HepG2 (cell line): ENCODE data around the gene GDF15. TPM values are rescaled to one million over a fixed set of nuclear protein-coding genes. Genes with fewer than 3 reads are reported as not detected.
A peak's percentile ranks its signal among the peaks of the same experiment; 100 is the strongest.

Experiments
- CAMTA2 ChIP-seq: sonication (generic); formaldehyde crosslinking; IDR thresholded peaks from 2 replicates; pipeline ENCODE4 v1.4.0; 2020; ENCODE audit warnings: mild to moderate bottlenecking, missing genetic modification reagents, borderline replicate concordance
- CREB1 ChIP-seq, 2 experiments: fragments of 450-650 bp in 1 of 2; IDR thresholded peaks; 2 replicates each; pipeline ENCODE4 v1.6.1; 2016 to 2017; ENCODE audit warnings: control low read depth in 1 of 2, mild to moderate bottlenecking in 1 of 2, missing compliant biosample characterization in 1 of 2, missing genetic modification characterization in 1 of 2
- FLYWCH1 ChIP-seq: sonication (generic); formaldehyde crosslinking; IDR thresholded peaks from 2 replicates; pipeline ENCODE4 v1.8.1; 2023; ENCODE audit warnings: mild to moderate bottlenecking, missing genetic modification reagents
- HMG20B ChIP-seq: conservative IDR thresholded peaks from 2 replicates; pipeline ENCODE4 v1.6.1; 2016; ENCODE audit warnings: missing genetic modification reagents, missing compliant biosample characterization
- HMGA1 ChIP-seq: sonication (generic); formaldehyde crosslinking; conservative IDR thresholded peaks from 2 replicates; pipeline ENCODE4 v1.4.0; 2020; ENCODE audit warnings: missing genetic modification reagents
- KAT8 ChIP-seq: IDR thresholded peaks from 2 replicates; pipeline ENCODE4 v1.6.1; 2016; ENCODE audit warnings: missing genetic modification reagents, missing compliant biosample characterization
- KDM4B ChIP-seq: sonication (generic); formaldehyde crosslinking; IDR thresholded peaks from 2 replicates; pipeline ENCODE4 v1.4.0; 2020; ENCODE audit warnings: missing genetic modification reagents
- NR0B2 ChIP-seq: sonication (generic); formaldehyde crosslinking; IDR thresholded peaks from 2 replicates; pipeline ENCODE4 v1.4.0; 2020; ENCODE audit warnings: mild to moderate bottlenecking, missing genetic modification reagents
- REXO4 ChIP-seq: sonication (generic); formaldehyde crosslinking; IDR thresholded peaks from 2 replicates; pipeline ENCODE4 v1.8.0; 2022; ENCODE audit warnings: missing genetic modification reagents, mild to moderate bottlenecking, borderline replicate concordance
- RFX3 ChIP-seq: IDR thresholded peaks from 2 replicates; pipeline ENCODE4 v1.6.1; 2016; ENCODE audit warnings: missing biosample characterization, missing genetic modification reagents
- SMAD9 ChIP-seq: sonication (generic); formaldehyde crosslinking; IDR thresholded peaks from 2 replicates; pipeline ENCODE4 v1.5.1; 2020; ENCODE audit warnings: mild to moderate bottlenecking, missing genetic modification reagents
- SSRP1 ChIP-seq: IDR thresholded peaks from 2 replicates; pipeline ENCODE4 v1.6.1; 2016; ENCODE audit warnings: control low read depth
- WIZ ChIP-seq: sonication (generic); formaldehyde crosslinking; IDR thresholded peaks from 2 replicates; pipeline ENCODE4 v1.5.1; 2020; ENCODE audit warnings: mild to moderate bottlenecking, missing genetic modification reagents
- ZNF10 ChIP-seq: sonication (generic); formaldehyde crosslinking; IDR thresholded peaks from 2 replicates; pipeline ENCODE4 v1.4.0; 2020; ENCODE audit warnings: mild to moderate bottlenecking, low read depth, missing genetic modification reagents, borderline replicate concordance
- ZNF180 ChIP-seq: sonication (generic); formaldehyde crosslinking; IDR thresholded peaks from 2 replicates; pipeline ENCODE4 v1.4.0; 2020; ENCODE audit warnings: low read depth, missing genetic modification reagents, borderline replicate concordance
- ZNF44 ChIP-seq: sonication (generic); formaldehyde crosslinking; IDR thresholded peaks from 2 replicates; pipeline ENCODE4 v1.5.1; 2020; ENCODE audit warnings: mild to moderate bottlenecking, missing genetic modification reagents
- ZNF703 ChIP-seq: sonication (generic); formaldehyde crosslinking; IDR thresholded peaks from 2 replicates; pipeline ENCODE4 v1.5.1; 2020; ENCODE audit warnings: missing genetic modification reagents, mild to moderate bottlenecking, moderate library complexity, borderline replicate concordance
- ZNF746 ChIP-seq: sonication (generic); formaldehyde crosslinking; IDR thresholded peaks from 2 replicates; pipeline ENCODE4 v1.8.0; 2022; ENCODE audit warnings: mild to moderate bottlenecking, missing genetic modification reagents
- ZSCAN20 ChIP-seq: sonication (generic); formaldehyde crosslinking; IDR thresholded peaks from 2 replicates; pipeline ENCODE4 v1.4.0; 2020; ENCODE audit warnings: missing genetic modification reagents, mild to moderate bottlenecking, borderline replicate concordance
- polyA plus RNA-seq, 8 experiments: library from polyadenylated mRNA; depleted of rRNA in 3 of 8; stranded (reverse) in 7 of 8; unstranded in 1 of 8; fragments of >200 nt; fragmentation: Illumina TruSeq in 4 of 8; extraction: Trizol in 4 of 8; gene quantifications; 2 replicates each; pipeline versions ENCODE4 v1.2.1 to v1.2.3, GENCODE V29; 2011 to 2016; ENCODE audit warnings: low read depth in 4 of 8, missing spikeins in 1 of 8, mixed read lengths in 1 of 8; ENCODE audit not compliant: insufficient read depth in 1 of 8
- total RNA-seq, 5 experiments: library from RNA; depleted of rRNA; stranded (reverse); fragments of >200 nt; fragmentation: Illumina TruSeq; extraction: Trizol; gene quantifications; 2 replicates each; pipeline ENCODE4 v1.2.3, GENCODE V29; 2016; ENCODE audit warnings: low read depth in 1 of 5
- TF ChIP-seq, protein P1 (sequence below): sonication (generic); formaldehyde crosslinking; IDR thresholded peaks from 2 replicates; pipeline ENCODE4 v1.4.0; 2020; ENCODE audit warnings: missing genetic modification reagents, mild to moderate bottlenecking, borderline replicate concordance
- TF ChIP-seq, protein P2 (sequence below): sonication (generic); formaldehyde crosslinking; IDR thresholded peaks from 2 replicates; pipeline ENCODE4 v1.5.0; 2020; ENCODE audit warnings: missing genetic modification reagents
- TF ChIP-seq, protein P3 (sequence below): sonication (generic); formaldehyde crosslinking; IDR thresholded peaks from 2 replicates; pipeline ENCODE4 v1.5.0; 2020; ENCODE audit warnings: missing genetic modification reagents

GDF15 gene
- total and polyA plus RNA-seq, 2 of the 13 experiments (the other 11 are each of a cell fraction or from before 2014, with no cell fraction given), result 146 to 422 TPM

GRCh38 chr19:18388100-18388959 lies 2.4 kb downstream of the GDF15 start (continued):
- TF ChIP-seq ZNF180 (CRISPR knock-in tag) (0 out of 2 replicates have a peak, but pooled peaks have one; percentile 25), HMG20B (CRISPR knock-in tag) (no peak), ZNF746 (CRISPR knock-in tag) (peak; percentile 22; the same call in 1 of the 2 replicates), ZNF703 (no peak), FLYWCH1 (CRISPR knock-in tag) (no peak), CAMTA2 (CRISPR knock-in tag) (0 out of 2 replicates have a peak, but pooled peaks have one; percentile 75), REXO4 (CRISPR knock-in tag) (peak; percentile 18; the same call in 1 of the 2 replicates), KDM4B (CRISPR knock-in tag) (no peak), WIZ (CRISPR knock-in tag) (peak; percentile 70; the same call in 1 of the 2 replicates), KAT8 (peak; percentile 52; the same call in 1 of the 2 replicates), HMGA1 (CRISPR knock-in tag) (no peak), CREB1 (IDR thresholded peaks at IDR 0.05) (no peak), CREB1 (CRISPR knock-in tag; IDR thresholded peaks at IDR 0.05) (no peak), SMAD9 (CRISPR knock-in tag) (no peak), ZSCAN20 (CRISPR knock-in tag) (0 out of 2 replicates have a peak, but pooled peaks have one; percentile 67), ZNF10 (CRISPR knock-in tag) (no peak), RFX3 (CRISPR knock-in tag) (no peak), SSRP1 (peak; percentile 94; the same call in 1 of the 2 replicates), ZNF44 (CRISPR knock-in tag) (peak; percentile 27; the same call in 1 of the 2 replicates), NR0B2 (peak; percentile 87)
- TF ChIP-seq, protein P1, sequence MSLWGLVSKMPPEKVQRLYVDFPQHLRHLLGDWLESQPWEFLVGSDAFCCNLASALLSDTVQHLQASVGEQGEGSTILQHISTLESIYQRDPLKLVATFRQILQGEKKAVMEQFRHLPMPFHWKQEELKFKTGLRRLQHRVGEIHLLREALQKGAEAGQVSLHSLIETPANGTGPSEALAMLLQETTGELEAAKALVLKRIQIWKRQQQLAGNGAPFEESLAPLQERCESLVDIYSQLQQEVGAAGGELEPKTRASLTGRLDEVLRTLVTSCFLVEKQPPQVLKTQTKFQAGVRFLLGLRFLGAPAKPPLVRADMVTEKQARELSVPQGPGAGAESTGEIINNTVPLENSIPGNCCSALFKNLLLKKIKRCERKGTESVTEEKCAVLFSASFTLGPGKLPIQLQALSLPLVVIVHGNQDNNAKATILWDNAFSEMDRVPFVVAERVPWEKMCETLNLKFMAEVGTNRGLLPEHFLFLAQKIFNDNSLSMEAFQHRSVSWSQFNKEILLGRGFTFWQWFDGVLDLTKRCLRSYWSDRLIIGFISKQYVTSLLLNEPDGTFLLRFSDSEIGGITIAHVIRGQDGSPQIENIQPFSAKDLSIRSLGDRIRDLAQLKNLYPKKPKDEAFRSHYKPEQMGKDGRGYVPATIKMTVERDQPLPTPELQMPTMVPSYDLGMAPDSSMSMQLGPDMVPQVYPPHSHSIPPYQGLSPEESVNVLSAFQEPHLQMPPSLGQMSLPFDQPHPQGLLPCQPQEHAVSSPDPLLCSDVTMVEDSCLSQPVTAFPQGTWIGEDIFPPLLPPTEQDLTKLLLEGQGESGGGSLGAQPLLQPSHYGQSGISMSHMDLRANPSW (CRISPR knock-in tag), result peak; percentile 84; the same call in 1 of the 2 replicates
- TF ChIP-seq, protein P2, sequence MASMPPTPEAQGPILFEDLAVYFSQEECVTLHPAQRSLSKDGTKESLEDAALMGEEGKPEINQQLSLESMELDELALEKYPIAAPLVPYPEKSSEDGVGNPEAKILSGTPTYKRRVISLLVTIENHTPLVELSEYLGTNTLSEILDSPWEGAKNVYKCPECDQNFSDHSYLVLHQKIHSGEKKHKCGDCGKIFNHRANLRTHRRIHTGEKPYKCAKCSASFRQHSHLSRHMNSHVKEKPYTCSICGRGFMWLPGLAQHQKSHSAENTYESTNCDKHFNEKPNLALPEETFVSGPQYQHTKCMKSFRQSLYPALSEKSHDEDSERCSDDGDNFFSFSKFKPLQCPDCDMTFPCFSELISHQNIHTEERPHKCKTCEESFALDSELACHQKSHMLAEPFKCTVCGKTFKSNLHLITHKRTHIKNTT (CRISPR knock-in tag), result no peak
- TF ChIP-seq, protein P3, sequence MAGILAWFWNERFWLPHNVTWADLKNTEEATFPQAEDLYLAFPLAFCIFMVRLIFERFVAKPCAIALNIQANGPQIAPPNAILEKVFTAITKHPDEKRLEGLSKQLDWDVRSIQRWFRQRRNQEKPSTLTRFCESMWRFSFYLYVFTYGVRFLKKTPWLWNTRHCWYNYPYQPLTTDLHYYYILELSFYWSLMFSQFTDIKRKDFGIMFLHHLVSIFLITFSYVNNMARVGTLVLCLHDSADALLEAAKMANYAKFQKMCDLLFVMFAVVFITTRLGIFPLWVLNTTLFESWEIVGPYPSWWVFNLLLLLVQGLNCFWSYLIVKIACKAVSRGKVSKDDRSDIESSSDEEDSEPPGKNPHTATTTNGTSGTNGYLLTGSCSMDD (CRISPR knock-in tag), result no peak
